ENCODE measurements around the gene WDR5.

DNA sequence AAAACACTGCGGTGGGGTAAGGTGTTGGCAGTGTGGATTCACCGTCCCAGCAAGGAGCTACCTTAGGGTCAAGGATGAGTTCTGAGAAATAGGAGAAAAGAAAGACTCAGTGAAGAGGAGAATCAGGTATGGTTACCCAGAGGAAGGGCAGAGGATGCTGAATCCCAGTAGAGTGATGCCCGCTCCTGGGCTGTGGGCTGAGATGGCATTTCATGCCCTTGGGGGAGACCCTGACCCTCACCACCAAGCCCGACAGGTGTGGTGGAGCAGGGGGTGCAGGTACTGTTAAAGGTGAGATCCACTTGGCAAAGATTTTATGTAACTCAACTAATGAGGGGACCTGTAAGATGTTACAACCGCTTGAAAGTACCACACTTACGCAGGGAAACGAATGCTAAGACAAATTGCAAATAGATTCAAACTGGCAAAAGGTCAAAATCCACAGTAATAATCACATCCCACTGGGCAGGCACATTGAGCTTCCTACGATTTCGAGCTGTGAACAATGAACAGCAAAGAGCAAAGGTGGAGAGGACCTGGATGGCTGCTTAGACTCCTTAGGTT lies 26.4 kb downstream of the WDR5 start:
- no peak for TF ChIP-seq ZFP30 (CRISPR knock-in tag; IDR thresholded peaks at IDR 0.05; ENCODE audit: borderline replicate concordance)
- TF ChIP-seq POLR2AphosphoS5 (IDR thresholded peaks at IDR 0.05; ENCODE audit: control insufficient read depth, insufficient read depth, low read depth, low read length), result no peak

Data from K562 (cell line).